BLaER1 (cell line): ENCODE measurements around the gene LTV1.
"Not testable (repeated sequence)": the region's sequence is repeated elsewhere in the genome, so short reads cannot be mapped to it uniquely, and the experiment has no call there.

Source experiments
- H3K27ac ChIP-seq: shearing (Covaris generic); formaldehyde crosslinking; 2 replicates; pipeline ENCODE4 v1.8.1; 2022
- H3K27me3 ChIP-seq: shearing (Covaris generic); formaldehyde crosslinking; 2 replicates; pipeline ENCODE4 v1.8.1; 2022
- H3K36me3 ChIP-seq: shearing (Covaris generic); formaldehyde crosslinking; 2 replicates; pipeline ENCODE4 v1.8.1; 2022
- H3K4me1 ChIP-seq: shearing (Covaris generic); formaldehyde crosslinking; 2 replicates; pipeline ENCODE4 v1.8.1; 2022
- H3K4me2 ChIP-seq: shearing (Covaris generic); formaldehyde crosslinking; 2 replicates; pipeline ENCODE4 v1.8.1; 2022
- H3K4me3 ChIP-seq: shearing (Covaris generic); formaldehyde crosslinking; 2 replicates; pipeline ENCODE4 v1.8.1; 2022
- H3K9ac ChIP-seq: shearing (Covaris generic); formaldehyde crosslinking; 2 replicates; pipeline ENCODE4 v1.8.1; 2022
- H3K9me3 ChIP-seq: shearing (Covaris generic); formaldehyde crosslinking; 2 replicates; pipeline ENCODE4 v1.8.1; 2022
- H4K20me1 ChIP-seq: shearing (Covaris generic); formaldehyde crosslinking; 2 replicates; pipeline ENCODE4 v1.8.1; 2022
- Cebpa-rat ChIP-seq: shearing (Covaris generic); IDR thresholded peaks from 2 replicates; pipeline ENCODE4 v1.8.1; 2022

Gene LTV1, protein sequence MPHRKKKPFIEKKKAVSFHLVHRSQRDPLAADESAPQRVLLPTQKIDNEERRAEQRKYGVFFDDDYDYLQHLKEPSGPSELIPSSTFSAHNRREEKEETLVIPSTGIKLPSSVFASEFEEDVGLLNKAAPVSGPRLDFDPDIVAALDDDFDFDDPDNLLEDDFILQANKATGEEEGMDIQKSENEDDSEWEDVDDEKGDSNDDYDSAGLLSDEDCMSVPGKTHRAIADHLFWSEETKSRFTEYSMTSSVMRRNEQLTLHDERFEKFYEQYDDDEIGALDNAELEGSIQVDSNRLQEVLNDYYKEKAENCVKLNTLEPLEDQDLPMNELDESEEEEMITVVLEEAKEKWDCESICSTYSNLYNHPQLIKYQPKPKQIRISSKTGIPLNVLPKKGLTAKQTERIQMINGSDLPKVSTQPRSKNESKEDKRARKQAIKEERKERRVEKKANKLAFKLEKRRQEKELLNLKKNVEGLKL

DNA sequence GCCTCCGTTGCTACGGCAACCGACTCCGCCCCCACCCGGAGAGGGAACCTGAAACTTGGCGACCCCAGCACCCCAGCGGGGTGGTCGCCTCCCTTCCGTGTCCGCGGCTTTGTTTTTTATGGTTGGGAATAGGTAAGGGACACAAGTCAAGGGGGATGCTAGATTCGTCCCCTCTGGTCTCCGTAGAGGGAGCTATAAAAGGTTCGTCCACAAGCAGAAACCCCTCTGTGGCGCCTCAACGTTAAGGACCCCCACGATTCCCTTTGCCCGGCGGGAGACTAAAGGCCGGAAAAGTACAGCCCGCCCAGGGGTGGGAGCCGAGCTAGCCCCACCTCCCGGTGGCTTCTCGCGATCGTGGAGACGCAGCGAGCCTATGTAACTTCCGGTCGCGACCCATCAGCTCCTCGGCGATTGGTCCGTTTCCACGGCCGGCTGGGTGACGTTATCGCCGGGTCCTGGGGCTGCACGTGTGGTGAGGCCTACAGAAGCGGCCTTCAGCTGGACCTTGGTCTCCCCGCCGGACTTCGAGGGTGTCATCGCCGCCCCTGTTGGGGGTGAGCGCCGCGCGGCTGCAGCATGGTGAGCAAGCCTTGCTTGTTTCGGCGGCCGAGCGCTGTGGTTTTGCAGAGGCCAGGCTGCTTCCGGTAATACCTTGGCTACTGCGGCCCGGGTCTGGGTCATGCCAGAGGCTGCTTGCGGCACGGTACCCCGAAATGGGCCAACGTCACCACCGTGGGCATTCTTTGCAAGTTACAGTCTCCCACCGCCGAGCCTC lies at the start of gene LTV1:
Gene LTV1, plus strand, starts transcription at position 437 of the 775 bp plus-strand sequence. Its CDS starts 140 bp downstream, at position 577.
- Histone ChIP-seq H3K27me3 (no peaks in the 10 kb centered on the region), H3K27ac (peak within 1 kb of the TSS; percentile 93), H3K4me3 (peak within 1 kb of the TSS; percentile 89), H3K9ac (peak within 1 kb of the TSS; percentile 93), H3K4me2 (peak within 1 kb of the TSS; percentile 90), H3K36me3 (peaks cover 38% of the 10 kb centered on the region), H3K9me3 (no peaks in the 10 kb centered on the region), H4K20me1 (no peaks in the 10 kb centered on the region), H3K4me1 (peaks cover 22% of the 10 kb centered on the region)
- no peak for TF ChIP-seq Cebpa-rat

DNA sequence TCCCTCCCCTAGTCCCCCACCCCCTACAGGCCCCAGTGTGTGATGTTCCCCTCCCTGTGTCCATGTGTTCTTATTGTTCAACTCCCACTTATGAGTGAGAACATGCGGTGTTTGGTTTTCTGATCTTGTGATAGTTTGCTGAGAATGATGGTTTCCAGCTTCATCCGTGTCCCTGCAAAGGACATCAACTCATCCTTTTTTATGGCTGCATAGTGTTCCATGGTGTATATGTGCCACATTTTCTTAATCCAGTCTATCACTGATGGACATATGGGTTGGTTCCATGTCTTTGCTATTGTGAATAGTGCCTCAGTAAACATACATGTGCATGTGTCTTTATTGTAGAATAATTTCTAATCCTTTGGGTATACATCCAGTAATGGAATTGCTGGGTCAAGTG lies 46.6 kb upstream of the LTV1 start:
- not testable (repeated sequence) for H3K4me1 ChIP-seq, H3K4me3 ChIP-seq, H3K27ac ChIP-seq, H3K9ac ChIP-seq, H3K4me2 ChIP-seq, H4K20me1 ChIP-seq, H3K36me3 ChIP-seq, H3K27me3 ChIP-seq, H3K9me3 ChIP-seq

DNA sequence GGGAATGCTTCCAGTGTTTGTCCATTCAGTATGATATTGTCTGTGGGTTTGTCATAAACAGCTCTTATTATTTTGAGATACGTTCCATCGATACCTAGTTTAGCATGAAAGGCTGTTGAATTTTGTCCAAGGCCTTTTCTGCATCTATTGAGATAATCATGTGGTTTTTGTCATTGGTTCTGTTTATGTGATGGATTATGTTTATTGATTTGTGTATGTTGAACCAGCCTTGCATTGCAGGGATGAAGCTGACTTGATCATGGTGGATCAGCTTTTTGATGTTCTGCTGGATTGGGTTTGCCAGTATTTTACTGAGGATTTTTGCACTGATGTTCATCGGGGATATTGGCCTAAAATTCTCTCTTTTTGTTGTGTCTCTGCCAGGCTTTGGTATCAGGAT lies 44.7 kb upstream of the LTV1 start:
- H3K4me3 ChIP-seq, H3K9ac ChIP-seq, H3K27me3 ChIP-seq, H3K4me2 ChIP-seq, H3K27ac ChIP-seq, H3K4me1 ChIP-seq, H4K20me1 ChIP-seq, H3K9me3 ChIP-seq, H3K36me3 ChIP-seq: not testable (repeated sequence)

DNA sequence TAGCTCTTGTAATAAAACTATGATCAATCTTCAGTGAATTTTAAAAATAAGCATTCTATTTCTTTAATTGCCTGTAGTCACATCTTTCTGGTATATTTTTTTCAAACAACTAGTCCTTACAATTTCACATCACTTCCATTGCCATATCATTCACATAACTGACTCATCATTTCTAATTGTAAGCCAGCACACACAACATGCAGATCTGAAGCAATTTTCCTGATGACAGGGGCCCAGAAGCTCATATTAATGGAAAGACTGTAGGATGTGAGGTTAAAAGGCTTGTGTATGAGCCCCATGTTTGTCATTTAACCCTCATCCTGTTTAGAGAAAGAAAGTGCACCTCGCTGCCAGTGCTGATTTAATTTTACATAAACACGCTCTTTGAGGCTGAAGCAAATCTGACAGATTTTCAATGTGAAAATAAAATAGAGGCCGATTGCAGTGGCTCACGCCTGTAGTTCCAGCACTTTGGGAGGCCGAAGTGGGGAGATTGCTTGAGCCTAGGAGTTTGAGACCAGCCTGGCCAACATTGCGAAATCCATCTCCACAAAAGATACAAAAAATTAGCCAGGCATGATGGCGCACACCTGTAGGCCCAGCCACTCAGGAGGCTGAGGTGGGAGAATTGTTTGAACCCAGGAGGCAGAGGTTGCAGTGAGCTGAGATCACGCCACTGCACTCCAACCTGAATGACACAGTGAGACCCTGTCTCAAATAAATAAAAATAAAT lies 40.1 kb upstream of the LTV1 start:
- Histone ChIP-seq H3K9ac (no peak overlapping the region), H3K36me3 (peaks cover 8% of the 10 kb centered on the region; the same call in 1 of the 2 replicates), H3K4me3 (no peak overlapping the region), H3K27me3 (no peaks in the 10 kb centered on the region), H4K20me1 (no peaks in the 10 kb centered on the region), H3K4me1 (no peaks in the 10 kb centered on the region), H3K9me3 (no peaks in the 10 kb centered on the region), H3K27ac (no peak overlapping the region), H3K4me2 (no peak overlapping the region)
- peak; percentile 66 for TF ChIP-seq Cebpa-rat

DNA sequence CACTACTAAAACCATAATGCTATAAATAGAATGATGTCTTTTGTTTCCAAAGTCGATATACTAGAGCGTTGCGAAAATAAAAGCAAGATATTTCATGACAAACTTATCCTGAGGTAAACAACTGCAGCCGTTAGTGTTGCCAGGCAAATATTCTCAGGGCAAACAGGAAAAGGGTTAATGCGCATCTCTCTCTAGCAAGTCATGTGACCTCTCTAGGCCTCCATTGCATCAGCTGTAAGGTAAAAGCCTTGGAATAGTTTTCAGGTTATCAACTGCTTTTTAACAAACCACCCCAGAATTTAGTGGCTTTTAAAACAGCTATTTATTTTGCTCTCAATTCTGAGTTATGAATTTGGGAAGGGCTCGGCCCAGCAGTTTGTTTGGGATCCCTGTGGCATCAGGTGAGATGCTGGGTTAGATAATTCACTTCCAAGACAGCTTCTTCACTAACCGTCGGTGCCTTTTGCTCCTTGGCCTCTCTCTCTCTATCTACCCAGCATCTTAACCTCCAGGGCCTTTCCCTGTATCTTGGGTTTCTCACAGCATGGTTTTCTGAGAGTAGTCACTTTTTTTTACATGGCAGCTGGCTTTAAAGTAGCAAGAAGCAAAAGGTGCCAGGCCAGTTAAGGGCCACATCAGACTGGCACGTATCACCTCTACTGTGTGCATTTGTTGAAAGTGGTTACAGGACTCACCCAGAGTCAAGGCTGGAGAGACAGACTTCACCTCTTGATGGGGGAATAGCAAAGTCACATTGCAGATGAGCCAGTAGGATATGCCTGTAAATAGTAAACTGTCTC lies 39.2 kb upstream of the LTV1 start:
- no peak for TF ChIP-seq Cebpa-rat
- H3K4me3 ChIP-seq = no peak overlapping the region
- peaks cover 8% of the 10 kb centered on the region; the same call in 1 of the 2 replicates for H3K36me3 ChIP-seq
- H4K20me1 ChIP-seq = no peaks in the 10 kb centered on the region
- no peaks in the 10 kb centered on the region for H3K4me1 ChIP-seq
- no peak overlapping the region for H3K27ac ChIP-seq
- no peak overlapping the region for H3K4me2 ChIP-seq
- no peaks in the 10 kb centered on the region for H3K9me3 ChIP-seq
- no peaks in the 10 kb centered on the region for H3K27me3 ChIP-seq
- H3K9ac ChIP-seq = no peak overlapping the region

DNA sequence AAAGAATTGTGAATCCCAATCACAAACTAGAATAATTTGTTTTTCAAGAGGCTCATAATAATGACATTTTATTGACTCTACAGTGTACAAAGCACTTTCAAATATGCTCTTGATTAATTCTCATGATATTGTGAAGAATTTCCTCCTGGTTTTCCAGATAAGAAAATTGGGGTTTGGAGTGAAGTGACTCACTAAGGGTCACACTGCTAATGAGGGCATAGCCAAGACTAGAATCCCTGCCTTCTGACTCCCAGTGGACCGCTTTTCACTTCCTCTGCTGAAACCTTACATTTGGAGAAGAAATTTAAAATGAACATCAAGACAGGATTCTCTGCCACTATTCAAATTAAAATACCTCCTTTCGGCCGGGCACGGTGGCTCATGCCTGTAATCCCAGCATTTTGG lies 38.3 kb upstream of the LTV1 start:
- H4K20me1 ChIP-seq = no peaks in the 10 kb centered on the region
- H3K4me2 ChIP-seq = no peak overlapping the region
- TF ChIP-seq Cebpa-rat = no peak
- H3K4me3 ChIP-seq = no peak overlapping the region
- H3K27me3 ChIP-seq = no peaks in the 10 kb centered on the region
- no peak overlapping the region for H3K27ac ChIP-seq
- H3K4me1 ChIP-seq = no peaks in the 10 kb centered on the region
- H3K36me3 ChIP-seq = peaks cover 8% of the 10 kb centered on the region; the same call in 1 of the 2 replicates
- no peaks in the 10 kb centered on the region for H3K9me3 ChIP-seq
- H3K9ac ChIP-seq = no peak overlapping the region

DNA sequence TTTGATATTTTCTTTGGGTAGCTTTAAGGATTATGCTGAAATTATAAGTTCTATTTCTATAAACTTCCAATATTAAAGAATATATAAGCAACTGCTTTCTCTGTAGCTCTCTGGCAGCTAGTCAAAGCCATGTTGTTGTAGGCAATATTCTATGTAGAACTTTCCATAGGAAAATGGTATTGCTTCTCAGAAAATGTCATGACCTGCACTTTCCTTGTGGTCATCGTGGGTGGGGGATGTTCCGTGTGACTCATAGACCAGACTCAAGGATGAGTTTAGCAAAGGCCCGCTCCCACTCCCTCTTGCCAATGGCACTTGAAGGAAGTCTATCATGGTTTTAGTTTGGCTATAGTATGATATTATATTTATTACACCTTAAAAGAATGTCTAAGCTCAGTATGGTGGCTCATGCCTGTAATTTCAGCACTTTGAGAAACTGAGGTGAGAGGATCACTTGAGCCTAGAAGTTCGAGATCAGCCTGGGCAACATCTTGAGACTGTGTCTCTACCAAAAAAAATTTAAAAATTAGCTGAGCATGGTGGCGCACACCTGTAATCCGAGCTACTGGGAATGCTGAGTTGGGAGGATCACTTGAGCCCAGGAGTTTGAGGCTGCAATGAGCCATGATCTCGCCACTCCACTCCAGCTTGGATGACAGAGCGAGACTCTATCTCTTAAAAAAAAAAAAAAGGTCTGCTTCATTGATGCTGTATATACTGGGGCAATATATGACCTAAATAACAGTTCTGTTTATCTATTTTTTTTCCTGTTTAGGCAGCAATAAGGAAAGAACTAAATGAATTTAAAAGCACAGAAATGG lies 36.6 kb upstream of the LTV1 start:
- Histone ChIP-seq H3K27ac (no peak overlapping the region), H3K4me3 (no peak overlapping the region), H3K9me3 (no peaks in the 10 kb centered on the region), H3K4me2 (no peak overlapping the region), H3K27me3 (no peaks in the 10 kb centered on the region), H3K9ac (no peak overlapping the region), H3K4me1 (no peaks in the 10 kb centered on the region), H4K20me1 (no peaks in the 10 kb centered on the region), H3K36me3 (peaks cover 8% of the 10 kb centered on the region; the same call in 1 of the 2 replicates)
- TF ChIP-seq Cebpa-rat = no peak

DNA sequence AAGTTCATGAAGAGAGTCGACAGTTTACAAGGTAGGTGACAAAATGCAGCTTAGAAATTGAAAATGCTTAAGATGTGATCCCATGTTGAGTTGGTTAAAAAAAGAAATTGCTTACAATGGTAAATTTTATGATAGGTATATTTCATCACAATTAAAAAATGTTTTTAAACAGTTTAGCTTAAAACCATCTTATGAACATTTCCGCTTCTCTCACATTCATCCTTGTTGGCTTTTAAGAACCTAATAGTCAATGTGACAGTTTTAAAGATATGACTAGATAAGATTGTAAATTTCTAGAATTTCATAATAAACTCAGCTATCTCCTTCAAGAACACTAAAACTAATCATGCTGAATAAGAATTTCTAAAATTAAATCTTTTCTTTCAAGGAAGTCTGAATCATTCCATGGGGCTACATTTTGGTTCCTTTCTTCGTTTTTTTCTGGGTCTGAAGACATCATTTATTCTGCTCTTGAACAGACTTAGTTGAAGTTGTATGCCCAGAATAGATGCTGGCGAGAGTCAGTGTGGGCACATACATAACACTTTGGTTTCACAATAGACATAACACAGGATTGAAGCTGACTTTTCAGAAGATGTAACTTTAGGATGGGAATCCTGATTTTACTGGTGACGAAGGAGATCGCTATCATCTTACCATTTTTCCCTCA lies 35.9 kb upstream of the LTV1 start:
- Histone ChIP-seq H3K36me3 (peaks cover 5% of the 10 kb centered on the region; the same call in 1 of the 2 replicates), H3K4me1 (no peaks in the 10 kb centered on the region), H3K9ac (no peak overlapping the region), H3K4me3 (no peak overlapping the region), H3K9me3 (no peaks in the 10 kb centered on the region), H3K27me3 (no peaks in the 10 kb centered on the region), H4K20me1 (no peaks in the 10 kb centered on the region), H3K27ac (no peak overlapping the region), H3K4me2 (no peak overlapping the region)
- TF ChIP-seq Cebpa-rat = no peak
